Liver (tissue), 3 donors: ENCODE results near the gene MSH5.

Experiments used
- EGR1 ChIP-seq, 2 donors: IDR thresholded peaks; 2 replicates each; pipeline ENCODE4 v1.6.1; 2016 to 2018; ENCODE audit warnings: antibody characterized with exemption in 2 of 2, low read depth in 2 of 2
- FOXA1 ChIP-seq: IDR thresholded peaks from 2 replicates; pipeline ENCODE4 v1.6.1; 2016; ENCODE audit warnings: antibody characterized with exemption
- JUND ChIP-seq, 2 donors: IDR thresholded peaks; 2 replicates each; pipeline ENCODE4 v1.6.1; 2016; ENCODE audit warnings: antibody characterized with exemption in 2 of 2
- RAD21 ChIP-seq, 2 donors: IDR thresholded peaks; 2 replicates each; pipeline ENCODE4 v1.6.1; 2016; ENCODE audit warnings: antibody characterized with exemption in 2 of 2, mild to moderate bottlenecking in 2 of 2
- SP1 ChIP-seq: IDR thresholded peaks from 2 replicates; pipeline ENCODE4 v1.6.1; 2018; ENCODE audit warnings: antibody characterized with exemption, mild to moderate bottlenecking
- TAF1 ChIP-seq: conservative IDR thresholded peaks from 2 replicates; pipeline ENCODE4 v1.6.1; 2016; ENCODE audit warnings: antibody characterized with exemption, mild to moderate bottlenecking
- TF ChIP-seq, protein P1 (sequence below): fragments of 150-350 bp; IDR thresholded peaks from 2 replicates; pipeline ENCODE4 v1.5.1; 2017; ENCODE audit warnings: improper control_type of control experiment, low read depth, low read length; ENCODE audit not compliant: missing input control
- TF ChIP-seq, protein P2 (sequence below): IDR thresholded peaks from 2 replicates; pipeline ENCODE4 v1.6.1; 2016; ENCODE audit warnings: antibody characterized with exemption
- TF ChIP-seq, protein P3 (sequence below): IDR thresholded peaks from 2 replicates; pipeline ENCODE4 v1.6.1; 2016; ENCODE audit warnings: antibody characterized with exemption
- TF ChIP-seq, protein P4 (sequence below): IDR thresholded peaks from 2 replicates; pipeline ENCODE4 v1.6.1; 2016; ENCODE audit warnings: antibody characterized with exemption
- TF ChIP-seq, protein P5 (sequence below): IDR thresholded peaks from 2 replicates; pipeline ENCODE4 v1.6.1; 2016; ENCODE audit warnings: antibody characterized with exemption, mild to moderate bottlenecking
- donor health status: healthy.
- donor health status: healthy.

DNA sequence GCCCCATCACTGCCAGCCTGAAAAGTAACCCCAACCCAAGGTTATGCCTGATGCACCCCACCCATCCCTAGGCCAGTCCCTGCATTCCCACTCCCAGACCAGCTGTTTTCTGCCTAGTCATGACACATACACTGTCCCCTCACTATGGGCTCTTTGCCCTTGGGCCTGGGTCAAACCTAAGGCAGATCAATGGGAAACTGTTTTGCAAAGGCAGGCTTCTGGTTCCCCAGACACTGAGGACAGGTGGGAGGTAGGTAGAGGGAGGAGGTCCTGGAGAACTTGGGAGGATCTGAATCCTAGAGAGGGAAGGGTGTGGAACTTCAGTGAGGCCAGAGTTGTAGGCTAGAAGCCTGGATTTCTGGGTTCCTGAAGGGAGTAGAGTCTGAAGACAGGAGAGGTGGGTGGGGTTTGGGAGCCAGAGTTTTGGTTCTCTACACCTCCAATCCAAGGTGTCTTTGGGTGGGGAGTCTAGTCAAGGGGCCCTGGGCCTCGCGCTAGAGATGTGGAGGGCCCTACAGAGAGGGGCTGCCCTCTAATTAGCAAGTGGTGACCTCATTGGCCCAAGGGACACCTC, 5.5 kb upstream of the MSH5 start:
- TF ChIP-seq, protein P1, sequence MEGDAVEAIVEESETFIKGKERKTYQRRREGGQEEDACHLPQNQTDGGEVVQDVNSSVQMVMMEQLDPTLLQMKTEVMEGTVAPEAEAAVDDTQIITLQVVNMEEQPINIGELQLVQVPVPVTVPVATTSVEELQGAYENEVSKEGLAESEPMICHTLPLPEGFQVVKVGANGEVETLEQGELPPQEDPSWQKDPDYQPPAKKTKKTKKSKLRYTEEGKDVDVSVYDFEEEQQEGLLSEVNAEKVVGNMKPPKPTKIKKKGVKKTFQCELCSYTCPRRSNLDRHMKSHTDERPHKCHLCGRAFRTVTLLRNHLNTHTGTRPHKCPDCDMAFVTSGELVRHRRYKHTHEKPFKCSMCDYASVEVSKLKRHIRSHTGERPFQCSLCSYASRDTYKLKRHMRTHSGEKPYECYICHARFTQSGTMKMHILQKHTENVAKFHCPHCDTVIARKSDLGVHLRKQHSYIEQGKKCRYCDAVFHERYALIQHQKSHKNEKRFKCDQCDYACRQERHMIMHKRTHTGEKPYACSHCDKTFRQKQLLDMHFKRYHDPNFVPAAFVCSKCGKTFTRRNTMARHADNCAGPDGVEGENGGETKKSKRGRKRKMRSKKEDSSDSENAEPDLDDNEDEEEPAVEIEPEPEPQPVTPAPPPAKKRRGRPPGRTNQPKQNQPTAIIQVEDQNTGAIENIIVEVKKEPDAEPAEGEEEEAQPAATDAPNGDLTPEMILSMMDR = no peak
- TF ChIP-seq, protein P2, sequence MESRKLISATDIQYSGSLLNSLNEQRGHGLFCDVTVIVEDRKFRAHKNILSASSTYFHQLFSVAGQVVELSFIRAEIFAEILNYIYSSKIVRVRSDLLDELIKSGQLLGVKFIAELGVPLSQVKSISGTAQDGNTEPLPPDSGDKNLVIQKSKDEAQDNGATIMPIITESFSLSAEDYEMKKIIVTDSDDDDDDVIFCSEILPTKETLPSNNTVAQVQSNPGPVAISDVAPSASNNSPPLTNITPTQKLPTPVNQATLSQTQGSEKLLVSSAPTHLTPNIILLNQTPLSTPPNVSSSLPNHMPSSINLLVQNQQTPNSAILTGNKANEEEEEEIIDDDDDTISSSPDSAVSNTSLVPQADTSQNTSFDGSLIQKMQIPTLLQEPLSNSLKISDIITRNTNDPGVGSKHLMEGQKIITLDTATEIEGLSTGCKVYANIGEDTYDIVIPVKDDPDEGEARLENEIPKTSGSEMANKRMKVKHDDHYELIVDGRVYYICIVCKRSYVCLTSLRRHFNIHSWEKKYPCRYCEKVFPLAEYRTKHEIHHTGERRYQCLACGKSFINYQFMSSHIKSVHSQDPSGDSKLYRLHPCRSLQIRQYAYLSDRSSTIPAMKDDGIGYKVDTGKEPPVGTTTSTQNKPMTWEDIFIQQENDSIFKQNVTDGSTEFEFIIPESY = no peak
- TF ChIP-seq, protein P3, sequence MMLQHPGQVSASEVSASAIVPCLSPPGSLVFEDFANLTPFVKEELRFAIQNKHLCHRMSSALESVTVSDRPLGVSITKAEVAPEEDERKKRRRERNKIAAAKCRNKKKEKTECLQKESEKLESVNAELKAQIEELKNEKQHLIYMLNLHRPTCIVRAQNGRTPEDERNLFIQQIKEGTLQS = no peak
- TF ChIP-seq, protein P4, sequence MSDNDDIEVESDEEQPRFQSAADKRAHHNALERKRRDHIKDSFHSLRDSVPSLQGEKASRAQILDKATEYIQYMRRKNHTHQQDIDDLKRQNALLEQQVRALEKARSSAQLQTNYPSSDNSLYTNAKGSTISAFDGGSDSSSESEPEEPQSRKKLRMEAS = no peak
- TF ChIP-seq RAD21 (IDR thresholded peaks at IDR 0.05) (no peak), JUND (IDR thresholded peaks at IDR 0.05) (peak; percentile 49 to 65), TAF1 (no peak), FOXA1 (no peak), SP1 (no peak), EGR1 (IDR thresholded peaks at IDR 0.05; ENCODE audit: low read depth in 2 of 2) (no peak)
- TF ChIP-seq, protein P5, sequence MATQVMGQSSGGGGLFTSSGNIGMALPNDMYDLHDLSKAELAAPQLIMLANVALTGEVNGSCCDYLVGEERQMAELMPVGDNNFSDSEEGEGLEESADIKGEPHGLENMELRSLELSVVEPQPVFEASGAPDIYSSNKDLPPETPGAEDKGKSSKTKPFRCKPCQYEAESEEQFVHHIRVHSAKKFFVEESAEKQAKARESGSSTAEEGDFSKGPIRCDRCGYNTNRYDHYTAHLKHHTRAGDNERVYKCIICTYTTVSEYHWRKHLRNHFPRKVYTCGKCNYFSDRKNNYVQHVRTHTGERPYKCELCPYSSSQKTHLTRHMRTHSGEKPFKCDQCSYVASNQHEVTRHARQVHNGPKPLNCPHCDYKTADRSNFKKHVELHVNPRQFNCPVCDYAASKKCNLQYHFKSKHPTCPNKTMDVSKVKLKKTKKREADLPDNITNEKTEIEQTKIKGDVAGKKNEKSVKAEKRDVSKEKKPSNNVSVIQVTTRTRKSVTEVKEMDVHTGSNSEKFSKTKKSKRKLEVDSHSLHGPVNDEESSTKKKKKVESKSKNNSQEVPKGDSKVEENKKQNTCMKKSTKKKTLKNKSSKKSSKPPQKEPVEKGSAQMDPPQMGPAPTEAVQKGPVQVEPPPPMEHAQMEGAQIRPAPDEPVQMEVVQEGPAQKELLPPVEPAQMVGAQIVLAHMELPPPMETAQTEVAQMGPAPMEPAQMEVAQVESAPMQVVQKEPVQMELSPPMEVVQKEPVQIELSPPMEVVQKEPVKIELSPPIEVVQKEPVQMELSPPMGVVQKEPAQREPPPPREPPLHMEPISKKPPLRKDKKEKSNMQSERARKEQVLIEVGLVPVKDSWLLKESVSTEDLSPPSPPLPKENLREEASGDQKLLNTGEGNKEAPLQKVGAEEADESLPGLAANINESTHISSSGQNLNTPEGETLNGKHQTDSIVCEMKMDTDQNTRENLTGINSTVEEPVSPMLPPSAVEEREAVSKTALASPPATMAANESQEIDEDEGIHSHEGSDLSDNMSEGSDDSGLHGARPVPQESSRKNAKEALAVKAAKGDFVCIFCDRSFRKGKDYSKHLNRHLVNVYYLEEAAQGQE = no peak
